ENCODE data around the gene FHOD3.

Gene FHOD3

DNA sequence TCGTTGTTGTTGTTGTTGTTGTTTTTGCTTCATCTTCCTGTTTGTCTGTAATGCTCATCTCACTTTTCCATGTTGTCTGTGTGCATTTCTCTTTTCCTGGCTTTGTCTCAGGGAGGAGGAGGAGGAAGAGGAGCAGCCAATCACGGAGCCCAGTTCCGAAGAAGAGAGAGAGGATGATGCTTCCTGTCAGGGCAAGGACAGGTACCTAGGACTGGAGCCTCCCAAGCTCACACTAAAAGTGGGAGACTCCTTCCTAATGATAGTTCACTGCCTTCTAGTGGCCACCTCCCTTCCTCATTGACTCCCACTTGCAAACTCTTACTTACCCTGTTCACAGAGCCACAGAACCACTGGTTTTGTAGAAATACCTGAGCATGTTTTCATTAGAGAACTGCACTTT, 351.7 kb downstream of the FHOD3 start:
- no peak overlapping the region for H3K4me3 ChIP-seq (ENCODE audit: low read depth, low read length)
- no peak for DNase-seq (ENCODE audit: low read depth)
- no peak for TF ChIP-seq CTCF (IDR thresholded peaks at IDR 0.05; ENCODE audit: control insufficient read depth, extremely low read depth, insufficient read depth)

DNA sequence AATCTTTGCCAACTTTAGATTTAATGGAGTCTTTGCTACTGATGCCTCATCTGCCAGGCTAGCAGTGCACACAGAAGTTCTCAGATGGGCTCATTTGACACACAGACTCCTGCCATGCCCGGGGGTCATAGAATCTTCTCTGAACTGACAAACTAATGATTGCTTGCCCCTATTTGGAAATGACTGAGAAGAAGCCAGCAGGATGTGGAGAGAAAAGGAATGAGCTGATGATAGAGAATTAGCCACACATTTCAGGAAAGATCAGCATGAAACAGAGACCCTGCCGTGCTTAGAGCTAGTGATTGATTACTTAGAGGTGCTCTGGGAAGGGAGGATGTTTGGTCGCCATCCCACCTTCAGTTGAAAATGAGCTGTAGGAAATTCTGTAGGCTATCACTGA, 352.8 kb downstream of the FHOD3 start:
- no peak for TF ChIP-seq CTCF (IDR thresholded peaks at IDR 0.05; ENCODE audit: control insufficient read depth, extremely low read depth, insufficient read depth)
- DNase-seq (ENCODE audit: low read depth): no peak
- no peak overlapping the region for H3K4me3 ChIP-seq (ENCODE audit: low read depth, low read length)

DNA sequence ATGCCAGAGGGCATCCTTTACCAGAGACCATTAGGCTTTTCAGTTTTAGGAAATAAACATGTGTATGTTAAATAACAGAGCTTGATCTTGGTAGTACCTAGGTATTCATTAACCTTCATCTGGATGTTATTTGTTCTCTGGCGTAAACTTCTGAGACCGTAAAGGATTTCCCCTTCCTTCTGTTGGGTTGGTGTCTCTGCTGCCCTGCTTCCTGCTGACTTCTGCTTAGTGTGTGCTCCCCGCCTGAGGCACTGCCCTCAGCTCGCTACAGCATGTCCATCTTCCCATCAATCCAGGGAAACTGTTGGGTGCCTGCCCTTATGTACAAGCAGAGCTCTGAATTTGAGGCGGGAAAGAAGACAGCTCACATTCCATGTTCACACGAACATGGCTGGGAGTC, 353.4 kb downstream of the FHOD3 start:
- no peak for TF ChIP-seq CTCF (IDR thresholded peaks at IDR 0.05; ENCODE audit: control insufficient read depth, extremely low read depth, insufficient read depth)
- no peak overlapping the region for H3K4me3 ChIP-seq (ENCODE audit: low read depth, low read length)
- no peak for DNase-seq (ENCODE audit: low read depth)

GRCh38 chr18:36652503-36652902, 355.0 kb downstream of the FHOD3 start:
- TF ChIP-seq CTCF (IDR thresholded peaks at IDR 0.05; ENCODE audit: control insufficient read depth, extremely low read depth, insufficient read depth): no peak
- H3K4me3 ChIP-seq (ENCODE audit: low read depth, low read length): no peak overlapping the region
- DNase-seq (ENCODE audit: low read depth): no peak

DNA sequence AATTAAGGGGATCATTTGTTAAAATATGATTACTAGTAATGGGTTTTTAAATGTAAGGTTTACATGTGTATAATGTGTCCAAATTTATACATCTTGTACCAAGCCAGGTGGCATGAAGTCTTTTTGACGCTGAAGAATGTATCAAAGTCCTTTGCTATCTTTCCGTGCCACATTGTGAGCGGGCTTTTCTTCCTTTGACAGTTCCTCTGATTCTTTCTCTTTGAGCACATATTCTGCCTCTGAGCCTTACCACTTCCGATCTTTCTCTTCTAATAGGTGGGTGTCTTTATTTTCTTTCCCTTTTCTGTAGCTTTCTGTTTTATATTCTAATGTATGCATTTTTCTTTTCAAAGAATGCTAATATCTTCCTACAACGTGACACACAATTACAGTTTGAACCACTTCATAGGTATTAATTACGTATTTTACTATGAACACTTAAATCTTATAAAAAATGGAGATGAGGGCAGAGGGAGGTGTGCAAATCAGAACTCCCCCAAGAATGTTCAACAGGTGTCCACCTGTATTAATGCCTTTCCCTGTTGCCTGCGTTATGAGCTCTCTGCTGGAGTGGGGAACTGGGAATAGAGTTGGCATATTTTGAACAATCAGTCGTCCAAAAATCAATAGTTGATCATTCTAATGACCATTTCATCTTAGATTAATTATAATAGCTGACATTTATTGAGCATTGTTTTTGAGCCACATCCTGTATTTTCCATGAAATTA, 355.8 kb downstream of the FHOD3 start:
- no peak overlapping the region for H3K4me3 ChIP-seq (ENCODE audit: low read depth, low read length)
- no peak for TF ChIP-seq CTCF (IDR thresholded peaks at IDR 0.05; ENCODE audit: control insufficient read depth, extremely low read depth, insufficient read depth)
- DNase-seq (ENCODE audit: low read depth): no peak

DNA sequence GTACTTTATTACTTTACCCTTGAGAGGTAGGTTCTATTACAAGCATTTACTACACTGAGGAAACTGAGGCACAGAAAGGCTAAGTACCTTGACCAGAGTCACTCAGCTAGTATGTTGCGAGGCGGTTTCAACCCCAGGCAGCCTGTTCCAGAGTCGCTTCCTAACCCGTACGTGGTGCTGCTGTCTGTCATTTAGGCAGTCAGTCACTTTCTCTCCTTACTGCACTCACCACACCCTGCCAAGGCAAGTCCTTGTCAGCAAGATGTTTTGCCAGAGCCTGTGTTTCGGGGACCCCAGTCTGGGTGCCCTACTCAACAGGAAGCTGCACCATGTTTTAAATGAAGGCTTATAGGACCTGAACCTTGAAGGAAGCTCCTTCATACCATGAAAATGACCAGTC, 356.4 kb downstream of the FHOD3 start:
- DNase-seq (ENCODE audit: low read depth): no peak
- no peak overlapping the region for H3K4me3 ChIP-seq (ENCODE audit: low read depth, low read length)
- no peak for TF ChIP-seq CTCF (IDR thresholded peaks at IDR 0.05; ENCODE audit: control insufficient read depth, extremely low read depth, insufficient read depth)

- no peak overlapping the region for H3K4me3 ChIP-seq (ENCODE audit: low read depth, low read length)
- no peak for TF ChIP-seq CTCF (IDR thresholded peaks at IDR 0.05; ENCODE audit: control insufficient read depth, extremely low read depth, insufficient read depth)
- no peak for DNase-seq (ENCODE audit: low read depth)
Observed at GRCh38 chr18:36655074-36655473, 357.6 kb downstream of the FHOD3 start.

Measured in LNCaP clone FGC (cell line).